IMR-90 (cell line): ENCODE data around the gene CPA3. TPM values are rescaled to one million over a fixed set of nuclear protein-coding genes. Genes with fewer than 3 reads are reported as not detected.

ENCODE experiments used
- ATAC-seq: fragments of 200-7000 bp; cut with Tn5 transposase; 2 replicates; pipeline ENCODE4 v1.9.1; 2020; ENCODE audit warnings: low read depth, mild to moderate bottlenecking, moderate library complexity
- BruUV-seq: library from RNA; stranded (reverse); fragments of 400-500 nt; replicated peaks from 2 replicates; lab custom pipeline; 2021; lab: Mats Ljungman, UMichigan
- CTCF ChIA-PET: fragments of 300-600 bp; formaldehyde crosslinking; extraction: SDS; loops from one replicate; lab custom pipeline; 2021; ENCODE audit warnings: antibody characterized with exemption; lab: Yijun Ruan, JAX
- POLR2A ChIA-PET: fragments of 300-600 bp; sonication (Branson Sonifier 250); formaldehyde crosslinking; loops from one replicate; lab custom pipeline; 2022; ENCODE audit warnings: antibody characterized with exemption; ENCODE audit not compliant: unreplicated experiment; lab: Charles Lee
- DNase-seq: peaks from one replicate; pipeline ENCODE4 v3.0.0; 2013
- H2AFZ ChIP-seq: replicated peaks from 2 replicates; pipeline ENCODE3; 2013; ENCODE audit warnings: low read length, mild to moderate bottlenecking; ENCODE audit not compliant: poor library complexity
- H2AK5ac ChIP-seq: 2 replicates; pipeline ENCODE4 v1.6.1; 2013; ENCODE audit warnings: low read depth, low read length, inconsistent platforms
- H2AK9ac ChIP-seq: replicated peaks from 2 replicates; pipeline ENCODE3; 2013; ENCODE audit warnings: mild to moderate bottlenecking, low read depth, low read length, moderate library complexity; ENCODE audit not compliant: poor library complexity
- H2BK120ac ChIP-seq: 2 replicates; pipeline ENCODE4 v1.6.1; 2013; ENCODE audit warnings: low read depth, low read length, inconsistent platforms
- H2BK15ac ChIP-seq: 3 replicates; pipeline ENCODE4 v1.6.1; 2013; ENCODE audit warnings: low read depth, low read length, inconsistent platforms
- H2BK20ac ChIP-seq: 2 replicates; pipeline ENCODE4 v1.6.1; 2013; ENCODE audit warnings: low read depth, mild to moderate bottlenecking, inconsistent platforms, low read length, moderate library complexity
- H2BK5ac ChIP-seq: 2 replicates; pipeline ENCODE4 v1.6.1; 2013; ENCODE audit warnings: mild to moderate bottlenecking, low read depth, low read length, inconsistent platforms; ENCODE audit not compliant: poor library complexity, severe bottlenecking
- H3K14ac ChIP-seq: replicated peaks from 2 replicates; pipeline ENCODE4 v1.6.1; 2013; ENCODE audit warnings: low read depth, low read length, inconsistent platforms
- H3K18ac ChIP-seq: 2 replicates; pipeline ENCODE4 v1.6.1; 2013; ENCODE audit warnings: low read depth, low read length, control low read depth
- H3K23ac ChIP-seq: 2 replicates; pipeline ENCODE4 v1.6.1; 2013; ENCODE audit warnings: low read depth, low read length, inconsistent platforms
- H3K27ac ChIP-seq: 2 replicates; pipeline ENCODE4 v1.5.1; 2013; ENCODE audit warnings: mild to moderate bottlenecking, control low read depth, low read length; ENCODE audit not compliant: insufficient read depth
- H3K27me3 ChIP-seq: 2 replicates; pipeline ENCODE4 v1.6.1; 2013; ENCODE audit warnings: low read length; ENCODE audit not compliant: control insufficient read depth, insufficient read depth
- H3K36me3 ChIP-seq: 2 replicates; pipeline ENCODE4 v1.6.1; 2013; ENCODE audit warnings: low read length, mixed read lengths; ENCODE audit not compliant: control insufficient read depth, insufficient read depth
- H3K4ac ChIP-seq: 2 replicates; pipeline ENCODE4 v1.6.1; 2013; ENCODE audit warnings: low read depth, low read length, inconsistent platforms
- H3K4me1 ChIP-seq: 2 replicates; pipeline ENCODE4 v1.6.1; 2013; ENCODE audit warnings: low read length, mixed read lengths; ENCODE audit not compliant: control insufficient read depth, insufficient read depth
- H3K4me2 ChIP-seq: 2 replicates; pipeline ENCODE4 v1.6.1; 2013; ENCODE audit warnings: low read depth, mild to moderate bottlenecking, control low read depth, low read length, moderate library complexity
- H3K4me3 ChIP-seq: 2 replicates; pipeline ENCODE4 v1.5.1; 2013; ENCODE audit warnings: low read depth, mild to moderate bottlenecking, control low read depth, low read length, moderate library complexity; ENCODE audit not compliant: insufficient read depth
- H3K56ac ChIP-seq: 2 replicates; pipeline ENCODE4 v1.6.1; 2013; ENCODE audit warnings: low read length, inconsistent platforms; ENCODE audit not compliant: insufficient read depth; ENCODE audit errors: extremely low read depth
- H3K79me1 ChIP-seq, 2 experiments: 2 replicates each; pipeline ENCODE4 v1.6.1; 2013; ENCODE audit warnings: low read length in 2 of 2, inconsistent platforms in 1 of 2, low read depth in 1 of 2
- H3K9ac ChIP-seq: 2 replicates; pipeline ENCODE4 v1.6.1; 2013; ENCODE audit warnings: low read depth, low read length, control low read depth
- H3K9me1 ChIP-seq: 2 replicates; pipeline ENCODE4 v1.6.1; 2013; ENCODE audit warnings: low read length, inconsistent platforms; ENCODE audit not compliant: insufficient read depth
- H3K9me3 ChIP-seq: 2 replicates; pipeline ENCODE4 v1.6.1; 2013; ENCODE audit warnings: low read length; ENCODE audit not compliant: control insufficient read depth, insufficient read depth
- H4K20me1 ChIP-seq: 2 replicates; pipeline ENCODE4 v1.6.1; 2013; ENCODE audit warnings: low read length, inconsistent platforms; ENCODE audit not compliant: insufficient read depth
- H4K5ac ChIP-seq: 2 replicates; pipeline ENCODE4 v1.6.1; 2013; ENCODE audit warnings: mild to moderate bottlenecking, low read depth, low read length, control low read depth
- H4K8ac ChIP-seq, 2 experiments: 2 replicates each; pipeline ENCODE4 v1.6.1; 2013; ENCODE audit warnings: low read depth in 2 of 2, low read length in 2 of 2, control low read depth in 1 of 2, inconsistent platforms in 1 of 2
- H4K91ac ChIP-seq: 2 replicates; pipeline ENCODE4 v1.6.1; 2013; ENCODE audit warnings: low read depth, low read length, inconsistent platforms; ENCODE audit not compliant: insufficient read depth
- CTCF ChIP-seq: conservative IDR thresholded peaks from 2 replicates; pipeline ENCODE4 v1.5.1; 2012; ENCODE audit warnings: mild to moderate bottlenecking, low read depth, low read length, improper control_type of control experiment
- FOS ChIP-seq: fragments of 150-350 bp; IDR thresholded peaks from 2 replicates; pipeline ENCODE4 v1.6.1; 2016; ENCODE audit warnings: low read depth, low read length
- MAFK ChIP-seq: IDR thresholded peaks from 2 replicates; pipeline ENCODE4 v1.6.1; 2012; ENCODE audit warnings: low read depth, low read length, improper control_type of control experiment
- MAZ ChIP-seq: IDR thresholded peaks from 2 replicates; pipeline ENCODE4 v1.6.1; 2012; ENCODE audit warnings: low read depth, mild to moderate bottlenecking, low read length, improper control_type of control experiment, moderate library complexity, borderline replicate concordance
- POLR2A ChIP-seq: IDR thresholded peaks from 2 replicates; pipeline ENCODE4 v1.6.1; 2012; ENCODE audit warnings: mild to moderate bottlenecking, low read depth, low read length
- RAD21 ChIP-seq: IDR thresholded peaks from 2 replicates; pipeline ENCODE4 v1.6.1; 2012; ENCODE audit warnings: low read length, improper control_type of control experiment
- dilution Hi-C: fragments of 300-500 bp; cut with HindIII; formaldehyde crosslinking; loops from one replicate; pipeline ENCODE4 v1.14.3; 2018; ENCODE audit warnings: low sequenced_read_pairs; ENCODE audit not compliant: unreplicated experiment
- in situ Hi-C: fragments of 300-500 bp; cut with MboI; formaldehyde crosslinking; loops from 3 replicates; pipeline ENCODE4 v1.14.3; 2019; ENCODE audit warnings: low sequenced_read_pairs, inconsistent platforms, mixed read lengths
- intact Hi-C: fragments of 100-400 bp; cut with micrococcal nuclease; formaldehyde crosslinking; loops from 2 replicates; pipeline ENCODE4 v1.10.0; 2022
- polyA plus RNA-seq, 3 experiments: library from polyadenylated mRNA; depleted of rRNA; stranded (reverse); fragments of >200 nt; gene quantifications; 2 replicates each; pipeline ENCODE4 v1.2.3, GENCODE V29; 2012; ENCODE audit warnings: low replicate concordance in 1 of 3
- total RNA-seq: library from RNA; depleted of rRNA; stranded (reverse); fragments of >200 nt; gene quantifications from 2 replicates; pipeline ENCODE4 v1.2.3, GENCODE V29; 2012
- TF ChIP-seq, protein P1 (sequence below): fragments of 150-350 bp; IDR thresholded peaks from 2 replicates; pipeline ENCODE4 v1.6.1; 2017; ENCODE audit warnings: mild to moderate bottlenecking, antibody characterized with exemption, low read length, low read depth

Gene CPA3
- total and polyA plus RNA-seq, 2 of the 4 experiments (the other 2 are of a cell fraction): 0.07 TPM; not detected in 1

GRCh38 chr3:148827585-148827984 is 37.5 kb upstream of the CPA3 start, which contains the start of gene CPB1:
TSS of gene CPB1 (plus strand) at chr3:148827811. CDS start at chr3:148827824, 13 bp downstream.
- Histone ChIP-seq H3K4me2 (no peak within 1 kb of the TSS), H2BK15ac (no peak within 1 kb of the TSS), H3K23ac (no peak within 1 kb of the TSS), H3K79me1 (no peaks in the 10 kb centered on the region), H3K4me3 (no peak within 1 kb of the TSS), H3K9me1 (no peaks in the 10 kb centered on the region), H2AFZ (no peak within 1 kb of the TSS), H3K27ac (no peak within 1 kb of the TSS), H3K9me3 (no peaks in the 10 kb centered on the region), H2BK20ac (no peak within 1 kb of the TSS), H2AK5ac (no peak within 1 kb of the TSS), H2AK9ac (no peak within 1 kb of the TSS), H4K8ac (no peak within 1 kb of the TSS), H2BK5ac (no peak within 1 kb of the TSS), H4K91ac (no peak within 1 kb of the TSS), H4K5ac (no peak within 1 kb of the TSS), H4K20me1 (no peaks in the 10 kb centered on the region), H3K9ac (no peak within 1 kb of the TSS), H3K4me1 (no peaks in the 10 kb centered on the region), H3K36me3 (no peaks in the 10 kb centered on the region), H3K4ac (no peak within 1 kb of the TSS), H3K56ac (no peak within 1 kb of the TSS), H3K27me3 (peaks cover 5% of the 10 kb centered on the region), H3K18ac (no peak within 1 kb of the TSS), H2BK120ac (no peak within 1 kb of the TSS), H3K14ac (no peak within 1 kb of the TSS)
- ATAC-seq (no peak), DNase-seq (no peak)
- TF ChIP-seq CTCF: no peak
- TF ChIP-seq FOS: no peak
- no peak for TF ChIP-seq MAFK
- TF ChIP-seq POLR2A: no peak
- no peak for TF ChIP-seq MAZ
- TF ChIP-seq, protein P1, sequence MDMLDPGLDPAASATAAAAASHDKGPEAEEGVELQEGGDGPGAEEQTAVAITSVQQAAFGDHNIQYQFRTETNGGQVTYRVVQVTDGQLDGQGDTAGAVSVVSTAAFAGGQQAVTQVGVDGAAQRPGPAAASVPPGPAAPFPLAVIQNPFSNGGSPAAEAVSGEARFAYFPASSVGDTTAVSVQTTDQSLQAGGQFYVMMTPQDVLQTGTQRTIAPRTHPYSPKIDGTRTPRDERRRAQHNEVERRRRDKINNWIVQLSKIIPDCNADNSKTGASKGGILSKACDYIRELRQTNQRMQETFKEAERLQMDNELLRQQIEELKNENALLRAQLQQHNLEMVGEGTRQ: no peak
- no peak for TF ChIP-seq RAD21
- in situ Hi-C loops: no loop called here
- no TSS peak for BruUV-seq
- POLR2A ChIA-PET: no interaction called here
- CTCF ChIA-PET: no interaction called here
- intact Hi-C loops: no loop called here
- dilution Hi-C loops: no loop called here
